SK-N-MC (cell line): ENCODE measurements around the gene NEU2.

Experiments used
- DNase-seq: peaks from one replicate; pipeline ENCODE4 v3.0.0-alpha.2; 2011; ENCODE audit warnings: low read depth, low spot score
- H3K27ac ChIP-seq: fragments of 200-600 bp; sonication (generic); 2 replicates; pipeline ENCODE4 v1.5.1; 2016; ENCODE audit warnings: mixed run types
- H3K36me3 ChIP-seq: fragments of 200-600 bp; sonication (generic); 2 replicates; pipeline ENCODE4 v1.6.1; 2017; ENCODE audit warnings: antibody characterized with exemption, low read length, mixed read lengths; ENCODE audit not compliant: insufficient read depth
- H3K4me3 ChIP-seq: fragments of 200-600 bp; sonication (generic); 2 replicates; pipeline ENCODE4 v1.5.1; 2016
- H3K9ac ChIP-seq: fragments of 200-600 bp; sonication (generic); 2 replicates; pipeline ENCODE4 v1.8.0; 2017; ENCODE audit warnings: mixed run types, mixed read lengths; ENCODE audit not compliant: insufficient read length
- H3K9me3 ChIP-seq: fragments of 200-600 bp; sonication (generic); 2 replicates; pipeline ENCODE4 v1.6.1; 2017; ENCODE audit warnings: low read depth, mild to moderate bottlenecking, antibody characterized with exemption, low read length, moderate library complexity, mixed read lengths
- EZH2 ChIP-seq: fragments of 200-600 bp; sonication (generic); IDR thresholded peaks from one replicate; pipeline ENCODE4 v1.6.1; 2017; ENCODE audit warnings: antibody characterized with exemption
- FOXP2 ChIP-seq: optimal IDR thresholded peaks from 2 replicates; pipeline ENCODE3; 2011; ENCODE audit warnings: mild to moderate bottlenecking, moderate library complexity; ENCODE audit not compliant: insufficient read depth; ENCODE audit errors: extremely low read length, control extremely low read depth
- POLR2AphosphoS5 ChIP-seq: IDR thresholded peaks from 2 replicates; pipeline ENCODE4 v1.6.1; 2012; ENCODE audit warnings: mild to moderate bottlenecking, low read depth, low read length, borderline replicate concordance

Gene NEU2

GRCh38 chr2:233056961-233057605 is 24.6 kb downstream of the NEU2 start:
- Histone ChIP-seq H3K27ac (no peak overlapping the region), H3K9ac (no peak overlapping the region), H3K9me3 (no peaks in the 10 kb centered on the region), H3K4me3 (no peak overlapping the region), H3K36me3 (no peaks in the 10 kb centered on the region)
- no peak for DNase-seq
- TF ChIP-seq POLR2AphosphoS5 (no peak), EZH2 (no peak), FOXP2 (no peak)

GRCh38 chr2:233058717-233059546 is 26.5 kb downstream of the NEU2 start:
- Histone ChIP-seq H3K9me3 (no peaks in the 10 kb centered on the region), H3K4me3 (no peak overlapping the region), H3K27ac (no peak overlapping the region), H3K9ac (no peak overlapping the region), H3K36me3 (no peaks in the 10 kb centered on the region)
- TF ChIP-seq EZH2 (no peak), POLR2AphosphoS5 (no peak), FOXP2 (no peak)
- no peak for DNase-seq

DNA sequence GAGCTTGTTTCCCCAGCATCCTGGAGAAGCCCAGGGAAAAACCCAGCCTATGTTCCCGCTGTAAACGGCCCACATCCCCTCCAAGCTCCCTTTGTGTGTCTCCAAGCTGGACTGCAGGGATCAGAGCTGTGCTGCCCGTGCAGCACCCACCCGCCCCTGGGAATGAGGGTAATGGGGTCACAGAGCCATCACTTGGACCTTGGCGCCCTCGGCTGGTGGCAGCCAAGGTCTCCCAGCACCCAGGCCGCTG is 27.0 kb downstream of the NEU2 start:
- H3K27ac ChIP-seq: no peak overlapping the region
- no peak for TF ChIP-seq EZH2
- TF ChIP-seq FOXP2: no peak
- no peak for TF ChIP-seq POLR2AphosphoS5
- H3K4me3 ChIP-seq: no peak overlapping the region
- no peak overlapping the region for H3K9ac ChIP-seq
- H3K9me3 ChIP-seq: no peaks in the 10 kb centered on the region
- no peak for DNase-seq
- H3K36me3 ChIP-seq: no peaks in the 10 kb centered on the region

GRCh38 chr2:233059797-233060500 is 27.5 kb downstream of the NEU2 start, which contains the start of gene INPP5D:
Gene INPP5D, plus strand, starts transcription at chr2:233060342. Its CDS starts 137 bp downstream, at chr2:233060479.
- H3K9me3 ChIP-seq: no peaks in the 10 kb centered on the region
- DNase-seq: no peak
- no peak within 1 kb of the TSS for H3K9ac ChIP-seq
- H3K27ac ChIP-seq: no peak within 1 kb of the TSS
- no peak within 1 kb of the TSS for H3K4me3 ChIP-seq
- TF ChIP-seq EZH2 (no peak), POLR2AphosphoS5 (no peak)
- no peaks in the 10 kb centered on the region for H3K36me3 ChIP-seq

- TF ChIP-seq EZH2 (no peak), FOXP2 (no peak), POLR2AphosphoS5 (no peak)
- H3K4me3 ChIP-seq: no peak overlapping the region
- no peak overlapping the region for H3K9ac ChIP-seq
- no peaks in the 10 kb centered on the region for H3K9me3 ChIP-seq
- no peak overlapping the region for H3K27ac ChIP-seq
- H3K36me3 ChIP-seq: no peaks in the 10 kb centered on the region
- DNase-seq: no peak
These were observed 28.1 kb downstream of the NEU2 start for GRCh38 chr2:233060501-233060979.

DNA sequence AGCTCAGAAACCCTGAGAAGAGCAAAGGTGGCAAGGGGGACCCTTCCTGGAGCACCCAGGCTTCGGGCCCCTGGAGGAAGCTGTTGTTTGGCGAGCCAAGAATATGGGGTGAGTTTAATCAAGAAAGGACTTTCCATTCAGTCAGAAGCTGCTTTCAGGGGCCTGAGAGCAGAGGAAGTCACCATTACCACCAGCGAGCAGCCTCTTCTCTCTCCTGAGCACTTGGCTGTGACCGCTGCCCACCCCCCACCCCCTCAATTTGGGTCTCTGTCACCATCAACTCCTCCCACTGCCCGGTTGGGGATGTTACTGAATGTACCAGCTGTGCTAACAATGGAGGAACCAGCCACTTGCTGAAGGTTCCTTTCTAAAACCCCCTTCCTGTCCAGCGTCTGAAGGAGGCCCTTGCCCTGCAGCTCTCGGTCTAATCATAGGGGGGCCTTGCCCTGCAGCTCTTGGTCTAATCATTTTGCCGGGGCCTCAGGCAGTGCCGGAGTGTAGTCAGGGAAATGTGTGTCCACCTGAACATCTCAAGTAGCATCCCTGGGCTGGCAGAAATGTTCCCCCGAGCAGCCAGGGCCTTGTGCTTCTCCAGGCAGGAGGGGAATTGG is 28.6 kb downstream of the NEU2 start:
- Histone ChIP-seq H3K9me3 (no peaks in the 10 kb centered on the region), H3K9ac (no peak overlapping the region), H3K4me3 (no peak overlapping the region), H3K27ac (no peak overlapping the region), H3K36me3 (no peaks in the 10 kb centered on the region)
- no peak for DNase-seq
- TF ChIP-seq FOXP2 (no peak), POLR2AphosphoS5 (no peak), EZH2 (no peak)

GRCh38 chr2:233061591-233062450 is 29.3 kb downstream of the NEU2 start:
- no peak for DNase-seq
- no peak for TF ChIP-seq EZH2
- no peak overlapping the region for H3K9ac ChIP-seq
- no peaks in the 10 kb centered on the region for H3K36me3 ChIP-seq
- no peak overlapping the region for H3K27ac ChIP-seq
- H3K9me3 ChIP-seq: no peaks in the 10 kb centered on the region
- H3K4me3 ChIP-seq: no peak overlapping the region
